DND-41 (cell line): ENCODE data around the gene ATAD3C.

Experiments
- EZH2 ChIP-seq: IDR thresholded peaks from 3 replicates; pipeline ENCODE4 v1.6.1; 2012; ENCODE audit warnings: borderline replicate concordance, low read depth, mild to moderate bottlenecking, moderate library complexity, low read length, inconsistent platforms; ENCODE audit not compliant: severe bottlenecking
- TF ChIP-seq, protein P1 (sequence below): IDR thresholded peaks from 2 replicates; pipeline ENCODE4 v1.5.1; 2012; ENCODE audit warnings: borderline replicate concordance, low read length, moderate library complexity, mild to moderate bottlenecking; ENCODE audit not compliant: poor library complexity, severe bottlenecking; ENCODE audit errors: extremely low read depth

- TF ChIP-seq EZH2 = no peak
- TF ChIP-seq, protein P1, sequence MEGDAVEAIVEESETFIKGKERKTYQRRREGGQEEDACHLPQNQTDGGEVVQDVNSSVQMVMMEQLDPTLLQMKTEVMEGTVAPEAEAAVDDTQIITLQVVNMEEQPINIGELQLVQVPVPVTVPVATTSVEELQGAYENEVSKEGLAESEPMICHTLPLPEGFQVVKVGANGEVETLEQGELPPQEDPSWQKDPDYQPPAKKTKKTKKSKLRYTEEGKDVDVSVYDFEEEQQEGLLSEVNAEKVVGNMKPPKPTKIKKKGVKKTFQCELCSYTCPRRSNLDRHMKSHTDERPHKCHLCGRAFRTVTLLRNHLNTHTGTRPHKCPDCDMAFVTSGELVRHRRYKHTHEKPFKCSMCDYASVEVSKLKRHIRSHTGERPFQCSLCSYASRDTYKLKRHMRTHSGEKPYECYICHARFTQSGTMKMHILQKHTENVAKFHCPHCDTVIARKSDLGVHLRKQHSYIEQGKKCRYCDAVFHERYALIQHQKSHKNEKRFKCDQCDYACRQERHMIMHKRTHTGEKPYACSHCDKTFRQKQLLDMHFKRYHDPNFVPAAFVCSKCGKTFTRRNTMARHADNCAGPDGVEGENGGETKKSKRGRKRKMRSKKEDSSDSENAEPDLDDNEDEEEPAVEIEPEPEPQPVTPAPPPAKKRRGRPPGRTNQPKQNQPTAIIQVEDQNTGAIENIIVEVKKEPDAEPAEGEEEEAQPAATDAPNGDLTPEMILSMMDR = no peak
Observed at GRCh38 chr1:1433804-1434130, 15.7 kb upstream of the ATAD3C start.
